ENCODE measurements around the gene AQP3. TPM values are rescaled to one million over a fixed set of nuclear protein-coding genes. Genes with fewer than 3 reads are reported as not detected.

The AQP3 gene
- total RNA-seq, 1 donor: 0.72 TPM

DNA sequence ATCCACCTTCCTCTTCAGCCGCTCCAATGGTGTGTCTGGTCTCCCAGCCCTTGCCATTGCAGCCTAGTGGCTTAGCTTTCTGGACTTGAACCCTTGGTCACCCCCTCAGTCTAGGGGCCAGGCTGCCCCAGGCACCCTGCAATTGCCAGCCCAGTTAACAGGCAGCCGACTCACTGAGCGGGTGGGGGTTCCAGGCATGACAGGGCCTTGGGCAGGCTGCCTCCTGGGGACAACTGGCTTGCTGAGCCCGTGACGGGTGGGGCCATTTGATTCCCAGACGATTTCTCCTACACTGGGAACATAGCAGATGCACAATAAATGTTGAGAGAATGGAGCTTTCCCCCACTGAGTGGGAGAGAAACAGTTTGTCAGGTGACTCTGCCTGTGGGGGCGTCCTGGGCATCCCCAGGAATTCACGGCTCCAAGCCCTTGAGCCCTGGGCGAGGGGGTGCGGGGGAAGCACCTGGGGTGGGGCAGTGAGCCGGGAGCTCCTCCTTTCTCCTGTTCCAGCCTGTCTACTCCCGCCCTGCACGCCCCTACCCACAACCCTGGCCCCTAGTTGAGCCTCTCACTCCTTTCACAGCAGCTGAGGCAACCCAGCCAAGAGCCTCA, 32.4 kb downstream of the AQP3 start:
- TF ChIP-seq, protein P1, sequence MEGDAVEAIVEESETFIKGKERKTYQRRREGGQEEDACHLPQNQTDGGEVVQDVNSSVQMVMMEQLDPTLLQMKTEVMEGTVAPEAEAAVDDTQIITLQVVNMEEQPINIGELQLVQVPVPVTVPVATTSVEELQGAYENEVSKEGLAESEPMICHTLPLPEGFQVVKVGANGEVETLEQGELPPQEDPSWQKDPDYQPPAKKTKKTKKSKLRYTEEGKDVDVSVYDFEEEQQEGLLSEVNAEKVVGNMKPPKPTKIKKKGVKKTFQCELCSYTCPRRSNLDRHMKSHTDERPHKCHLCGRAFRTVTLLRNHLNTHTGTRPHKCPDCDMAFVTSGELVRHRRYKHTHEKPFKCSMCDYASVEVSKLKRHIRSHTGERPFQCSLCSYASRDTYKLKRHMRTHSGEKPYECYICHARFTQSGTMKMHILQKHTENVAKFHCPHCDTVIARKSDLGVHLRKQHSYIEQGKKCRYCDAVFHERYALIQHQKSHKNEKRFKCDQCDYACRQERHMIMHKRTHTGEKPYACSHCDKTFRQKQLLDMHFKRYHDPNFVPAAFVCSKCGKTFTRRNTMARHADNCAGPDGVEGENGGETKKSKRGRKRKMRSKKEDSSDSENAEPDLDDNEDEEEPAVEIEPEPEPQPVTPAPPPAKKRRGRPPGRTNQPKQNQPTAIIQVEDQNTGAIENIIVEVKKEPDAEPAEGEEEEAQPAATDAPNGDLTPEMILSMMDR (IDR thresholded peaks at IDR 0.05; ENCODE audit: extremely low read depth, low read depth, low read length): no peak
- H3K36me3 ChIP-seq (ENCODE audit: insufficient read depth, low read length): no peaks in the 10 kb centered on the region
- H3K27me3 ChIP-seq (ENCODE audit: insufficient read depth, low read length): no peaks in the 10 kb centered on the region
- no peak for DNase-seq (ENCODE audit: insufficient read length, low spot score, missing footprints)
- no peaks in the 10 kb centered on the region for H3K79me2 ChIP-seq (ENCODE audit: insufficient read depth, low read length)
- no peak overlapping the region for H3K27ac ChIP-seq (ENCODE audit: low read depth, low read length)
- no peak overlapping the region for H3K4me3 ChIP-seq (ENCODE audit: insufficient read depth, low read length)
- no peaks in the 10 kb centered on the region for H4K20me1 ChIP-seq (ENCODE audit: insufficient read depth, low read length)
- H2AFZ ChIP-seq (ENCODE audit: low read length): no peak overlapping the region
- no peak overlapping the region for H3K4me2 ChIP-seq (ENCODE audit: insufficient read depth, low read length)
- H3K4me1 ChIP-seq (ENCODE audit: insufficient read depth, low read length): no peaks in the 10 kb centered on the region
- no peaks in the 10 kb centered on the region for H3K9me3 ChIP-seq (ENCODE audit: low read depth, low read length)

DNA sequence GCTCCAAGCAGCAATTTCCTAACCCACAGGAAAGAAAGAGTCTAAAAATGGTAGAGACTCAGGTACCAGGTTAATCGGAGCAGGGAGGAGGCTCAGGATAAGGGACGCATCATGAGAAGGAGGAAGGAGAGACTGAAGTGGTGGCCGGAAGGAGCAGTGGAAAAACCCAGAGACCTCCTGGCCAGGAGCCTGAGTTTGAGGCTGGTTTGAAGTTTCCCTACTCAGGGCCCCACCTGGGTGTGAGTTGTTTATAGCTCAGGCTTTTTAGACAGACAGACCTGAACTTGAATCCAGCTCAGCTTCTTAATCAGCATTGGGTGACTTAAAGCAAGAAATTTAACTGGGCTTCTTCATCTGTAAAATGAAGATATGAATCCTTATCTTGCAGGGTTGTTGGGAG, 33.1 kb downstream of the AQP3 start:
- TF ChIP-seq, protein P1 (IDR thresholded peaks at IDR 0.05; ENCODE audit: extremely low read depth, low read depth, low read length): no peak
- Histone ChIP-seq H3K4me1 (ENCODE audit: insufficient read depth, low read length) (no peaks in the 10 kb centered on the region), H3K27ac (ENCODE audit: low read depth, low read length) (no peak overlapping the region), H2AFZ (ENCODE audit: low read length) (no peak overlapping the region), H3K9me3 (ENCODE audit: low read depth, low read length) (no peaks in the 10 kb centered on the region), H3K36me3 (ENCODE audit: insufficient read depth, low read length) (no peaks in the 10 kb centered on the region), H3K4me3 (ENCODE audit: insufficient read depth, low read length) (no peak overlapping the region), H4K20me1 (ENCODE audit: insufficient read depth, low read length) (no peaks in the 10 kb centered on the region), H3K4me2 (ENCODE audit: insufficient read depth, low read length) (no peak overlapping the region), H3K27me3 (ENCODE audit: insufficient read depth, low read length) (peaks cover 3% of the 10 kb centered on the region), H3K79me2 (ENCODE audit: insufficient read depth, low read length) (no peaks in the 10 kb centered on the region)
- DNase-seq (ENCODE audit: insufficient read length, low spot score, missing footprints): no peak

DNA sequence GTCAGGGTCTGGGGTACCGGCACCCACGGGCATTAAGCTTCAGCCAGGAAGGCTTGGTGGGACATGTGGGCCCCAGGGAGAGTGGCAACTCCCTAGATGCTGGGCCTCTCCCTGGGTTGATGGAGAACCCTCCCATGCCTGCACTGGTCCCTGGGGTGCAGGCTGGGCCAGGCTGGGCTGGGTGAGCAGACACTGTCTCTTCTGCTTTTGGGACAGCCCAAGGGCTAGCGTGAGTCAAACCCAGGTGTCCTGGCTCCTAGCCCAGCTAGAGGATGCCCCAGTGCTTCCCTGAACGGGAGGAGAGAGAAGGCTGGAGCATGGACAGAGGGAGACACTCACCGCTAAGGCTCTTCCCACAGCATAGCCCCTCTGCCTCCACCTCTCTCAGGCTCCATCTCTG, 39.3 kb downstream of the AQP3 start:
- Histone ChIP-seq H3K4me2 (ENCODE audit: insufficient read depth, low read length) (no peak overlapping the region), H3K4me3 (ENCODE audit: insufficient read depth, low read length) (no peak overlapping the region), H3K27ac (ENCODE audit: low read depth, low read length) (no peak overlapping the region), H3K9me3 (ENCODE audit: low read depth, low read length) (no peaks in the 10 kb centered on the region), H4K20me1 (ENCODE audit: insufficient read depth, low read length) (no peaks in the 10 kb centered on the region), H3K27me3 (ENCODE audit: insufficient read depth, low read length) (peaks cover 3% of the 10 kb centered on the region), H3K4me1 (ENCODE audit: insufficient read depth, low read length) (no peaks in the 10 kb centered on the region), H3K79me2 (ENCODE audit: insufficient read depth, low read length) (no peaks in the 10 kb centered on the region), H3K36me3 (ENCODE audit: insufficient read depth, low read length) (no peaks in the 10 kb centered on the region), H2AFZ (ENCODE audit: low read length) (no peak overlapping the region)
- TF ChIP-seq, protein P1 (IDR thresholded peaks at IDR 0.05; ENCODE audit: extremely low read depth, low read depth, low read length): no peak
- peak; percentile 66 for DNase-seq (ENCODE audit: insufficient read length, low spot score, missing footprints)

DNA sequence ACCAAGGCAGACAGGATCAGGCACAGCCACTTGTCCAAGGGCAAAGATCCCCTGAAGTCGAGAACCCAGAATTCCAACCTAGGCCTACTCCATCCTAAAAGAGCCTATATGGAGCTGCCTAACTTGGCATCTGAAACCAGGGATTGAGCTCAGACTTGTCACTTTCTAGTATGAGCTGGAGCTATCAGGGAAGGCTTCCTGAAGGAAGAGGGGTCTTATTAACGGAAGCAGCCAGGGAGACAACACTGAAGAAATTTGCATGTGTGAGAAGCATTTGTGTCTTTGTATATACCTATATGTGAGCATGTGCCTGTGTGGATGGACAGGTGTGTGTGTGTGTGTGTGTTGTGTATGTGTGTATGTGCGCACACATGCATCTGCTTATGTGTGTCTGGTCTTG, 40.3 kb downstream of the AQP3 start:
- H3K27me3 ChIP-seq (ENCODE audit: insufficient read depth, low read length): peaks cover 3% of the 10 kb centered on the region
- no peaks in the 10 kb centered on the region for H3K36me3 ChIP-seq (ENCODE audit: insufficient read depth, low read length)
- H2AFZ ChIP-seq (ENCODE audit: low read length): no peak overlapping the region
- no peaks in the 10 kb centered on the region for H3K4me1 ChIP-seq (ENCODE audit: insufficient read depth, low read length)
- H3K79me2 ChIP-seq (ENCODE audit: insufficient read depth, low read length): no peaks in the 10 kb centered on the region
- H3K4me3 ChIP-seq (ENCODE audit: insufficient read depth, low read length): no peak overlapping the region
- H3K27ac ChIP-seq (ENCODE audit: low read depth, low read length): no peak overlapping the region
- H3K9me3 ChIP-seq (ENCODE audit: low read depth, low read length): no peaks in the 10 kb centered on the region
- TF ChIP-seq, protein P1 (IDR thresholded peaks at IDR 0.05; ENCODE audit: extremely low read depth, low read depth, low read length): no peak
- no peaks in the 10 kb centered on the region for H4K20me1 ChIP-seq (ENCODE audit: insufficient read depth, low read length)
- H3K4me2 ChIP-seq (ENCODE audit: insufficient read depth, low read length): no peak overlapping the region
- peak; percentile 45 for DNase-seq (ENCODE audit: insufficient read length, low spot score, missing footprints)

Measured in osteoblast (primary cell).